HG03342 (cell line): ENCODE data around the gene KRT5.

ENCODE experiments used
- ATAC-seq: cut with Tn5 transposase; IDR thresholded peaks from one replicate; pipeline ENCODE4 v1.9.1; 2021; ENCODE audit warnings: mild to moderate bottlenecking, moderate library complexity; ENCODE audit not compliant: unreplicated experiment

Gene KRT5

DNA sequence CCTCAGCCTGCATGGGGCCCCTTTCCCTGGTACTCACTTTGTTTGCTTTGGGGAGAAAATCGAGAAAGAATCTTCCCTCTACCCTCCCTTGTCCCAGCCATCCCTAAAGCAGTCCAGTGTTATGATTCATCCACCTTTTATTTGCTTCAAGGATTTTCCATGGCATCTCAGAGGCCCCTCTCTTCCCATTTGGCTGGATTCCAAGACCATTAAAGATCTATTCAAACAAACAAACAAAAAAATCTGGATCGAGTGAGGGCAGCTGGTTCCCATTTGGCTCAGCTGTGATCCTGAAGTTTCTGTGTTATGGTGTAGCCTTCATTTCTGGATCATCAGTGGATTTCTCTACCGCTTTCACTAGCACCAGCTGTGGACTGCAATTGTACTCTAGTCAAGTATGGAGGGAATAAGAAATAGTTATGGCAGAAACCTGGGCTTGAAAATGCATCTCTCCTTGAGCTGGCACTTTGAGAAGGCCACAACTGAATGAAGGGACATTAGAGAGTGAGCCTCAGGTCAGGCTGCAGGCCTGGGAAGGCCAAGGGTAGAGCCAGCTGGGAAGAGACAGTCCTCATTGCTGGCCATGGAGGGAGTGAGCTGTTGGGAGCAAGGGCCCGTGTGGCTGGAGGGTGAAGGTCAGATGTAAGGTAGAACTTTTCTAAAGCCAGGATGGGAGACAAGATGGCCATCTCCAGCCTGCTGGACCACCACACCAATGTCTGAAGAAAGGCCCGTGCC is 19.1 kb upstream of the KRT5 start:
- no peak for ATAC-seq

DNA sequence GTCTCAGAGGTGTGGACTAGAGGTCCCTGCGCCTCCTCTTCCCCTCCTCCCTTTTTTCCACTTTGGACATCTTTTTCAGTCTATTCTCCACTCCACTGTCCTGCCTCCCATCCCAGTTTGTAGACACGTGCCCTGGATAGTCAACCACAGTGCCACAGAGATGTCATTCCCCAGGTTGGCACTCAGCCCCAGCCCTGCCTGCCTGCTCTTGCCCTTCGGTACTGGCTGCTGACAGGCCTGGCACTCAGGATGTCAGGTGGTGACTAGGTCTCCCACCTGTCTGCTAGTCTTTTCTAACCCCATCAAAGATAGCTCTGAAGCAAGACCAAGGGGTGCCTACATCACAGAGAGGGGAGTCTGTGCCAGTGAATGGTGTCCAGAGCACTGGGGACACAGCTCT is 16.9 kb upstream of the KRT5 start:
- ATAC-seq = no peak

DNA sequence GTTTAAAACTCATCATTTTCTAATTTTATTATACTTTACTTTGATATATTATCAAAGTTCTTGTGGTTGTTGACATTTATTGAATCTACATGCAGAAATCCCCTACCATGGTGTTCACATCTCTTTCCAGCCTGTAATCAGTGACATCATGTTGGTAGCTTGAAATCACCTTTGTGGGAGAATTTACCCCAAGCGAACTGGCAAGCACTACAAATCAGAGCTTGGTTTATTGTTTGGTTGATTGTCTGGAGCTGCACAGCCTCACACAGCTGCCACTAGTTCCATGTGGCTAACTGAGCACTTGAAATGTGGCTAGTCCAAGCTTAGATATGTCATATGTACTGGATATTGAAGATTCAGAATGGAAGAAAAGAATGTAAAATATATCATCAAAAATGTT is 15.4 kb upstream of the KRT5 start:
- no peak for ATAC-seq

GRCh38 chr12:52534482-52534881 is 14.3 kb upstream of the KRT5 start:
- no peak for ATAC-seq

DNA sequence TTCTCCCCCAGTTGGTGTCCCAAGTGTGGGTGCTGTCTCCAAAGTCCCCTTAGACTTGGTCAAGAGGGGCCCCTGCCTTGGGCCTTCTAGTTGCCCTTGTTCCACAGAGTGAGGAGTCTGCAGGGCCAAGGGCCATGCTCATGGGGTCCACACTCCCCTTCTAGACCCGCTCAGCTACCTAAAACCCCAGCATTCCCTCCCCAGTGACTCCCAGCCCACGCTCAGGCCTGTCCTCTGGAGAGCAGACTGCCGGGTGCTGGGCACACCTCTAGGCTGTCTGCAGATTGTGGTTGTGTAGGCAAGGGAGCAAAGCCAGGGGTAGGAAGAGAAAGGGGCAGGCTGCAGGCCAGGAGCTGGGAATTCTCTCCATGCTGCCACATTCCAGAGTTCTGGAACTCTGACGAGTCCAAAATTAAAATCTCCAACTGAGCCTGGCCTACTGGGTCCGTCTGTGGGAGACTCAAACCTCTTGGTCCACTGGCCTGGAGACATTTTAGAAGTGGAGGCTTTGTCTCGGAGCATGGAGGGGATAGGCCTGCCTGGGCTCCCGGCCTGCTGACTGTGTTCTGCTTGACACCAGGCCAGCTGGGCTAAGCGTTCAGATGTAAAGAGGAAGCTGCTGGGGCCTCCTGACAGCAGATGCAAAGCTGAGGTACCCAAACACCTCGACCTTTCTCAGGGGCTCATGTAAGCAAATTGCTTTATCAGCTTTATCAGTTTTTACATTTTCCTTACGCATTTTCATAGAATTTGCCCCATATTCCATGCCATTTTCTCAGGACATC is 13.7 kb upstream of the KRT5 start:
- ATAC-seq = no peak

DNA sequence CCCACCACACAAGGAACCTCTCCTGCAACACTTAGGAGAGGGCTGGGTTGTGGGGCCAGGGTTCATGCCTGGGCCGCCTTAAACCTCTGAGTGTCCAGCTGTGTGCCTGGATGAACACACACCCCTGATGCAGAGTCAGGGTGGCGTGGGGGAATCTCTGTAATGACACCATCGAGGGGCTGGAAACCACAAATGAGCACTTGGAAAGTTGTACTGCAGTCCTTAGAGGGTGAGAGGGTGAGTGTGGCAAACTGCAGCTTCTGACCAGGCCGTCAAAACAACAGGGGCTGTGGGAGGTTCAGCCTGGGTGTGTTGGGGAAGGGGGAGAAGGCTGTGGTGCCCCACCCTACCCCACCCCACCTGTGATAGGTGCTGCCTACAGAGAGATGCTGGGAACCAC is 12.4 kb upstream of the KRT5 start:
- ATAC-seq = no peak

- ATAC-seq = no peak
These were observed 11.5 kb upstream of the KRT5 start for GRCh38 chr12:52531566-52532300.

- no peak for ATAC-seq
These were observed 10.7 kb upstream of the KRT5 start for GRCh38 chr12:52530905-52531304.

DNA sequence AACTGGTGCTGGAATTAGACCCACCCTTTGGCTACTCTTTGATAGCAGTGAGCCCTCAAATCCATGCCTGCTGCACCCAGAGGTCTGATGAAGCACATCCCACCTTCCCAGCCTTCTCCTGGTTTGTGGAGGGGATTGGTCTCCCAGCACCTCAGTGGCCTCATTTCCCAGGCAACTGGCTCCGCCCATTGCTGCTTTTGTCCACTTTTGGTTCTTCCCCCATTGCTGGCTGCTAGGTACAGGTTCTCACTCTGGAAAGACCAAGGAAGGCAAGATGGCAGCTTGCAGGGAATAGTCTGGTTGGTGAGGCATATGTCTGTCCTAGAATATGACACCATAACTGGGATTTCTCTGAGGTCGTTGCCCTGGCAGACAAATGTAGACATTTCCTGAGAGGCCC is 10.2 kb upstream of the KRT5 start:
- ATAC-seq = no peak

DNA sequence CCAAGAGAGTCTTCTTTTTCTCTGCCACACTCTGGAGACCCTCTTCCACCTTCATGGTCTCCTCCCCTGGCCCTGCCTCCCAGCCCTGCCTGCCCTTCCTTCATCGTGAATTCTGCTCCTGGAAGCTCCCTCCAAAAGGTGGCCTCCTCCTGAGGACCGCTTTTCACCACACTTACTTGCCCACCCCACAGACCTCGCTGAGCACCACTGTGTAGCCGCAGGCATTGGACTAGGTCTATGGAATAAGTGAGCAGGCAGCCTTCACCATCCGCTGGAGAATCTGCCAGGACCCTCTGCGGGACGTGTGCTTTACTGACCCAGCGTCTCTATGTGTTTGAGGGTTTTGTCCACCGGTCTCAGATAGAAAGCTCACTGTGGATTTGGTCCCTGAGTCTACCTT is 9.7 kb upstream of the KRT5 start:
- no peak for ATAC-seq

- ATAC-seq = no peak
These were observed 9.2 kb upstream of the KRT5 start for GRCh38 chr12:52529417-52529816.

- ATAC-seq = no peak
These were observed 8.5 kb upstream of the KRT5 start for GRCh38 chr12:52528641-52529143.

- ATAC-seq = no peak
These were observed 7.1 kb upstream of the KRT5 start for GRCh38 chr12:52527121-52527800.

GRCh38 chr12:52526511-52526951 is 6.3 kb upstream of the KRT5 start:
- ATAC-seq = no peak

GRCh38 chr12:52525661-52526499 is 5.7 kb upstream of the KRT5 start:
- ATAC-seq = no peak

GRCh38 chr12:52524898-52525591 is 4.9 kb upstream of the KRT5 start:
- no peak for ATAC-seq

- no peak for ATAC-seq
These were observed 4.2 kb upstream of the KRT5 start for GRCh38 chr12:52524241-52524897.

- ATAC-seq = no peak
These were observed 3.6 kb upstream of the KRT5 start for GRCh38 chr12:52523824-52524223.
